ENCODE measurements around the gene TP53I11.

GRCh38 chr11:44980533-44981427, 30.1 kb upstream of the TP53I11 start:
- TF ChIP-seq, protein P1, sequence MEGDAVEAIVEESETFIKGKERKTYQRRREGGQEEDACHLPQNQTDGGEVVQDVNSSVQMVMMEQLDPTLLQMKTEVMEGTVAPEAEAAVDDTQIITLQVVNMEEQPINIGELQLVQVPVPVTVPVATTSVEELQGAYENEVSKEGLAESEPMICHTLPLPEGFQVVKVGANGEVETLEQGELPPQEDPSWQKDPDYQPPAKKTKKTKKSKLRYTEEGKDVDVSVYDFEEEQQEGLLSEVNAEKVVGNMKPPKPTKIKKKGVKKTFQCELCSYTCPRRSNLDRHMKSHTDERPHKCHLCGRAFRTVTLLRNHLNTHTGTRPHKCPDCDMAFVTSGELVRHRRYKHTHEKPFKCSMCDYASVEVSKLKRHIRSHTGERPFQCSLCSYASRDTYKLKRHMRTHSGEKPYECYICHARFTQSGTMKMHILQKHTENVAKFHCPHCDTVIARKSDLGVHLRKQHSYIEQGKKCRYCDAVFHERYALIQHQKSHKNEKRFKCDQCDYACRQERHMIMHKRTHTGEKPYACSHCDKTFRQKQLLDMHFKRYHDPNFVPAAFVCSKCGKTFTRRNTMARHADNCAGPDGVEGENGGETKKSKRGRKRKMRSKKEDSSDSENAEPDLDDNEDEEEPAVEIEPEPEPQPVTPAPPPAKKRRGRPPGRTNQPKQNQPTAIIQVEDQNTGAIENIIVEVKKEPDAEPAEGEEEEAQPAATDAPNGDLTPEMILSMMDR (IDR thresholded peaks at IDR 0.05), result no peak
- TF ChIP-seq KAT7 (CRISPR knock-in tag; IDR thresholded peaks at IDR 0.05; ENCODE audit: borderline replicate concordance), result no peak
- TF ChIP-seq JAZF1 (CRISPR knock-in tag; IDR thresholded peaks at IDR 0.05), result no peak
- TF ChIP-seq, protein P2, sequence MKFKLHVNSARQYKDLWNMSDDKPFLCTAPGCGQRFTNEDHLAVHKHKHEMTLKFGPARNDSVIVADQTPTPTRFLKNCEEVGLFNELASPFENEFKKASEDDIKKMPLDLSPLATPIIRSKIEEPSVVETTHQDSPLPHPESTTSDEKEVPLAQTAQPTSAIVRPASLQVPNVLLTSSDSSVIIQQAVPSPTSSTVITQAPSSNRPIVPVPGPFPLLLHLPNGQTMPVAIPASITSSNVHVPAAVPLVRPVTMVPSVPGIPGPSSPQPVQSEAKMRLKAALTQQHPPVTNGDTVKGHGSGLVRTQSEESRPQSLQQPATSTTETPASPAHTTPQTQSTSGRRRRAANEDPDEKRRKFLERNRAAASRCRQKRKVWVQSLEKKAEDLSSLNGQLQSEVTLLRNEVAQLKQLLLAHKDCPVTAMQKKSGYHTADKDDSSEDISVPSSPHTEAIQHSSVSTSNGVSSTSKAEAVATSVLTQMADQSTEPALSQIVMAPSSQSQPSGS (CRISPR knock-in tag; IDR thresholded peaks at IDR 0.05; ENCODE audit: borderline replicate concordance, low read depth), result no peak
- no peak for TF ChIP-seq ETV6 (CRISPR knock-in tag; IDR thresholded peaks at IDR 0.05)
- no peak for TF ChIP-seq USF2 (CRISPR knock-in tag; IDR thresholded peaks at IDR 0.05)
- TF ChIP-seq ZNF232 (CRISPR knock-in tag; IDR thresholded peaks at IDR 0.05), result no peak
- no peak for TF ChIP-seq CREM (CRISPR knock-in tag; IDR thresholded peaks at IDR 0.05)
- TF ChIP-seq NR1H2 (CRISPR knock-in tag; IDR thresholded peaks at IDR 0.05), result no peak
- TF ChIP-seq FOXK1 (CRISPR knock-in tag; IDR thresholded peaks at IDR 0.05), result no peak
- no peak for TF ChIP-seq GABPB1 (CRISPR knock-in tag; IDR thresholded peaks at IDR 0.05)
- no peak for TF ChIP-seq GRHL2 (CRISPR knock-in tag; IDR thresholded peaks at IDR 0.05; ENCODE audit: insufficient replicate concordance, severe bottlenecking)
- TF ChIP-seq, protein P3, sequence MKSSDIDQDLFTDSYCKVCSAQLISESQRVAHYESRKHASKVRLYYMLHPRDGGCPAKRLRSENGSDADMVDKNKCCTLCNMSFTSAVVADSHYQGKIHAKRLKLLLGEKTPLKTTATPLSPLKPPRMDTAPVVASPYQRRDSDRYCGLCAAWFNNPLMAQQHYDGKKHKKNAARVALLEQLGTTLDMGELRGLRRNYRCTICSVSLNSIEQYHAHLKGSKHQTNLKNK (CRISPR knock-in tag; IDR thresholded peaks at IDR 0.05), result no peak
- TF ChIP-seq TP53 (CRISPR knock-in tag; IDR thresholded peaks at IDR 0.05), result no peak
